ENCODE results near the gene SIRPA.

Gene SIRPA

GRCh38 chr20:1950836-1951235 is 55.6 kb downstream of the SIRPA start:
- no peak for DNase-seq (ENCODE audit: low read depth in 2 of 2)

- no peak for DNase-seq (ENCODE audit: low read depth in 2 of 2)
Observed at GRCh38 chr20:1951436-1952115, 56.4 kb downstream of the SIRPA start.

GRCh38 chr20:1952737-1953530 is 57.7 kb downstream of the SIRPA start:
- DNase-seq (ENCODE audit: low read depth in 2 of 2), result no peak

- DNase-seq (ENCODE audit: low read depth in 2 of 2), result no peak
Observed at GRCh38 chr20:1953621-1954020, 58.4 kb downstream of the SIRPA start.

- DNase-seq (ENCODE audit: low read depth in 2 of 2), result no peak
Observed at GRCh38 chr20:1955217-1955616, 60.0 kb downstream of the SIRPA start.

- no peak for DNase-seq (ENCODE audit: low read depth in 2 of 2)
Observed at GRCh38 chr20:1958426-1958825, 63.2 kb downstream of the SIRPA start.

GRCh38 chr20:1959156-1959555 is 63.9 kb downstream of the SIRPA start:
- DNase-seq (ENCODE audit: low read depth in 2 of 2), result no peak

- no peak for DNase-seq (ENCODE audit: low read depth in 2 of 2)
Observed at GRCh38 chr20:1961374-1961773, 66.2 kb downstream of the SIRPA start.

GRCh38 chr20:1964061-1964460 is 68.9 kb downstream of the SIRPA start:
- DNase-seq (ENCODE audit: low read depth in 2 of 2), result no peak

- no peak for DNase-seq (ENCODE audit: low read depth in 2 of 2)
Observed at GRCh38 chr20:1964659-1965405, 69.6 kb downstream of the SIRPA start.

- DNase-seq (ENCODE audit: low read depth in 2 of 2), result peak; percentile 65 to 72
Observed at GRCh38 chr20:1965520-1966351, 70.5 kb downstream of the SIRPA start.

- no peak for DNase-seq (ENCODE audit: low read depth in 2 of 2)
Observed at GRCh38 chr20:1968964-1969363, 73.8 kb downstream of the SIRPA start.

GRCh38 chr20:1971893-1972586 is 76.8 kb downstream of the SIRPA start:
- DNase-seq (ENCODE audit: low read depth in 2 of 2), result no peak

GRCh38 chr20:1973601-1974440 is 78.6 kb downstream of the SIRPA start:
- no peak for DNase-seq (ENCODE audit: low read depth in 2 of 2)

- DNase-seq (ENCODE audit: low read depth in 2 of 2), result no peak
Observed at GRCh38 chr20:1975291-1975690, 80.1 kb downstream of the SIRPA start.

GRCh38 chr20:1979106-1979778 is 84.0 kb downstream of the SIRPA start:
- no peak for DNase-seq (ENCODE audit: low read depth in 2 of 2)

- no peak for DNase-seq (ENCODE audit: low read depth in 2 of 2)
Observed at GRCh38 chr20:1982686-1983085, 87.5 kb downstream of the SIRPA start.

- no peak for DNase-seq (ENCODE audit: low read depth in 2 of 2)
Observed at GRCh38 chr20:1983301-1983700, 88.1 kb downstream of the SIRPA start.

GRCh38 chr20:1987826-1988225 is 92.6 kb downstream of the SIRPA start:
- DNase-seq (ENCODE audit: low read depth in 2 of 2), result no peak
